ENCODE data around the gene SNORC. TPM values are rescaled to one million over a fixed set of nuclear protein-coding genes. Genes with fewer than 3 reads are reported as not detected.

Gene SNORC
- total and polyA plus RNA-seq, 2 of the 13 experiments (the other 11 are each of a cell fraction or from before 2014, with no cell fraction given) = 59.1 to 86.1 TPM

GRCh38 chr2:232871835-232872736 lies 2.0 kb downstream of the SNORC start (continued):
- TF ChIP-seq ZNF34 (CRISPR knock-in tag; IDR thresholded peaks at IDR 0.05; ENCODE audit: borderline replicate concordance) = peak; percentile 98
- TF ChIP-seq THYN1 (CRISPR knock-in tag; IDR thresholded peaks at IDR 0.05; ENCODE audit: borderline replicate concordance, low read depth) = no peak
- no peak; the same call in 1 of the 2 replicates for TF ChIP-seq ZNF44 (CRISPR knock-in tag; IDR thresholded peaks at IDR 0.05)
- TF ChIP-seq, protein P1, sequence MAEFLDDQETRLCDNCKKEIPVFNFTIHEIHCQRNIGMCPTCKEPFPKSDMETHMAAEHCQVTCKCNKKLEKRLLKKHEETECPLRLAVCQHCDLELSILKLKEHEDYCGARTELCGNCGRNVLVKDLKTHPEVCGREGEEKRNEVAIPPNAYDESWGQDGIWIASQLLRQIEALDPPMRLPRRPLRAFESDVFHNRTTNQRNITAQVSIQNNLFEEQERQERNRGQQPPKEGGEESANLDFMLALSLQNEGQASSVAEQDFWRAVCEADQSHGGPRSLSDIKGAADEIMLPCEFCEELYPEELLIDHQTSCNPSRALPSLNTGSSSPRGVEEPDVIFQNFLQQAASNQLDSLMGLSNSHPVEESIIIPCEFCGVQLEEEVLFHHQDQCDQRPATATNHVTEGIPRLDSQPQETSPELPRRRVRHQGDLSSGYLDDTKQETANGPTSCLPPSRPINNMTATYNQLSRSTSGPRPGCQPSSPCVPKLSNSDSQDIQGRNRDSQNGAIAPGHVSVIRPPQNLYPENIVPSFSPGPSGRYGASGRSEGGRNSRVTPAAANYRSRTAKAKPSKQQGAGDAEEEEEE (CRISPR knock-in tag; IDR thresholded peaks at IDR 0.05; ENCODE audit: borderline replicate concordance) = no peak
- TF ChIP-seq, protein P2, sequence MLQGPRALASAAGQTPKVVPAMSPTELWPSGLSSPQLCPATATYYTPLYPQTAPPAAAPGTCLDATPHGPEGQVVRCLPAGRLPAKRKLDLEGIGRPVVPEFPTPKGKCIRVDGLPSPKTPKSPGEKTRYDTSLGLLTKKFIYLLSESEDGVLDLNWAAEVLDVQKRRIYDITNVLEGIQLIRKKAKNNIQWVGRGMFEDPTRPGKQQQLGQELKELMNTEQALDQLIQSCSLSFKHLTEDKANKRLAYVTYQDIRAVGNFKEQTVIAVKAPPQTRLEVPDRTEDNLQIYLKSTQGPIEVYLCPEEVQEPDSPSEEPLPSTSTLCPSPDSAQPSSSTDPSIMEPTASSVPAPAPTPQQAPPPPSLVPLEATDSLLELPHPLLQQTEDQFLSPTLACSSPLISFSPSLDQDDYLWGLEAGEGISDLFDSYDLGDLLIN (CRISPR knock-in tag; IDR thresholded peaks at IDR 0.05; ENCODE audit: borderline replicate concordance) = no peak
- TF ChIP-seq ZNF431 (CRISPR knock-in tag; IDR thresholded peaks at IDR 0.05; ENCODE audit: borderline replicate concordance, low read depth) = peak; percentile 82; the same call in 1 of the 2 replicates
- no peak for TF ChIP-seq ZNF577 (CRISPR knock-in tag; IDR thresholded peaks at IDR 0.05; ENCODE audit: borderline replicate concordance, low read depth)
- TF ChIP-seq AGO1 (IDR thresholded peaks at IDR 0.05; ENCODE audit: low read depth, low read length, poor library complexity, severe bottlenecking) = peak; percentile 89
- TF ChIP-seq KDM4B (CRISPR knock-in tag; IDR thresholded peaks at IDR 0.05) = no peak
- TF ChIP-seq FIP1L1 (IDR thresholded peaks at IDR 0.05; ENCODE audit: borderline replicate concordance, insufficient read depth, low read depth, low read length) = no peak; the same call in 1 of the 2 replicates
- no peak for TF ChIP-seq XBP1 (CRISPR knock-in tag; IDR thresholded peaks at IDR 0.05)
- no peak for TF ChIP-seq HIVEP1 (CRISPR knock-in tag; IDR thresholded peaks at IDR 0.05)
- TF ChIP-seq PPARG (CRISPR knock-in tag; conservative IDR thresholded peaks at IDR 0.05) = peak; percentile 24; the same call in 1 of the 2 replicates
- TF ChIP-seq DDIT3 (CRISPR knock-in tag; IDR thresholded peaks at IDR 0.05) = no peak
- TF ChIP-seq HNRNPUL1 (IDR thresholded peaks at IDR 0.05; ENCODE audit: low read depth, low read length) = no peak
- TF ChIP-seq EZH2 (conservative IDR thresholded peaks at IDR 0.05; ENCODE audit: low read depth, low read length) = no peak
- peak; percentile 80; the same call in 1 of the 2 replicates for TF ChIP-seq SMAD3 (CRISPR knock-in tag; IDR thresholded peaks at IDR 0.05)
- TF ChIP-seq REXO4 (CRISPR knock-in tag; IDR thresholded peaks at IDR 0.05; ENCODE audit: borderline replicate concordance) = no peak
- TF ChIP-seq MED13 (CRISPR knock-in tag; IDR thresholded peaks at IDR 0.05) = peak; percentile 1; the same call in 1 of the 2 replicates
- TF ChIP-seq ZNF574 (CRISPR knock-in tag; IDR thresholded peaks at IDR 0.05) = no peak; the same call in 1 of the 2 replicates
- TF ChIP-seq, protein P3, sequence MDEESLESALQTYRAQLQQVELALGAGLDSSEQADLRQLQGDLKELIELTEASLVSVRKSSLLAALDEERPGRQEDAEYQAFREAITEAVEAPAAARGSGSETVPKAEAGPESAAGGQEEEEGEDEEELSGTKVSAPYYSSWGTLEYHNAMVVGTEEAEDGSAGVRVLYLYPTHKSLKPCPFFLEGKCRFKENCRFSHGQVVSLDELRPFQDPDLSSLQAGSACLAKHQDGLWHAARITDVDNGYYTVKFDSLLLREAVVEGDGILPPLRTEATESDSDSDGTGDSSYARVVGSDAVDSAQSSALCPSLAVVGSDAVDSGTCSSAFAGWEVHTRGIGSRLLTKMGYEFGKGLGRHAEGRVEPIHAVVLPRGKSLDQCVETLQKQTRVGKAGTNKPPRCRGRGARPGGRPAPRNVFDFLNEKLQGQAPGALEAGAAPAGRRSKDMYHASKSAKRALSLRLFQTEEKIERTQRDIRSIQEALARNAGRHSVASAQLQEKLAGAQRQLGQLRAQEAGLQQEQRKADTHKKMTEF (CRISPR knock-in tag; IDR thresholded peaks at IDR 0.05) = peak; percentile 53; the same call in 1 of the 2 replicates
